Esophagus (tissue), 2 donors: ENCODE data around the gene PDE11A. TPM values are rescaled to one million over a fixed set of nuclear protein-coding genes. Genes with fewer than 3 reads are reported as not detected.

Source experiments
- H3K27ac ChIP-seq, 2 donors: one replicate each; pipeline ENCODE4 v1.5.1; 2013; ENCODE audit warnings: low read depth in 2 of 2, mild to moderate bottlenecking in 2 of 2, inconsistent platforms in 1 of 2, low read length in 1 of 2, moderate library complexity in 1 of 2
- H3K27me3 ChIP-seq, 2 donors: one replicate each; pipeline ENCODE4 v1.6.1; 2013; ENCODE audit warnings: low read length in 2 of 2, control low read depth in 1 of 2, mild to moderate bottlenecking in 1 of 2; ENCODE audit not compliant: insufficient read depth in 2 of 2, control insufficient read depth in 1 of 2
- H3K36me3 ChIP-seq, 2 donors: one replicate each; pipeline ENCODE4 v1.6.1; 2013; ENCODE audit warnings: low read length in 1 of 2; ENCODE audit not compliant: control insufficient read depth in 2 of 2, insufficient read depth in 2 of 2
- H3K4me1 ChIP-seq, 2 donors: one replicate each; pipeline ENCODE4 v1.6.1; 2013; ENCODE audit warnings: low read length in 1 of 2; ENCODE audit not compliant: control insufficient read depth in 2 of 2, insufficient read depth in 2 of 2
- H3K4me3 ChIP-seq, 2 donors: one replicate each; pipeline ENCODE4 v1.5.1; 2013; ENCODE audit warnings: low read length in 2 of 2, mild to moderate bottlenecking in 2 of 2, low read depth in 1 of 2, moderate library complexity in 1 of 2
- H3K9me3 ChIP-seq, 2 donors: one replicate each; pipeline ENCODE4 v1.6.1; 2013; ENCODE audit warnings: mild to moderate bottlenecking in 2 of 2, low read depth in 1 of 2, low read length in 1 of 2, moderate library complexity in 1 of 2; ENCODE audit not compliant: control insufficient read depth in 2 of 2, insufficient read depth in 1 of 2
- WGBS, 2 donors: extraction: QIAGEN DNeasy Blood & Tissue Kit; methylation state at CpG; one replicate each; pipeline ENCODE4 v1.1.7; 2013; 5-methylcytosine and 5-hydroxymethylcytosine counted together
- polyA plus RNA-seq, 2 donors: library from polyadenylated mRNA; stranded (reverse); fragments of 200-250 nt; gene quantifications; one replicate each; pipeline ENCODE4 v1.2.3, GENCODE V29; 2013
- donor health status: healthy with polysubstance abuse.
- donor health status: Bipolar disorder and iron deficiency.

PDE11A gene
- polyA plus RNA-seq, 2 donors = not detected

DNA sequence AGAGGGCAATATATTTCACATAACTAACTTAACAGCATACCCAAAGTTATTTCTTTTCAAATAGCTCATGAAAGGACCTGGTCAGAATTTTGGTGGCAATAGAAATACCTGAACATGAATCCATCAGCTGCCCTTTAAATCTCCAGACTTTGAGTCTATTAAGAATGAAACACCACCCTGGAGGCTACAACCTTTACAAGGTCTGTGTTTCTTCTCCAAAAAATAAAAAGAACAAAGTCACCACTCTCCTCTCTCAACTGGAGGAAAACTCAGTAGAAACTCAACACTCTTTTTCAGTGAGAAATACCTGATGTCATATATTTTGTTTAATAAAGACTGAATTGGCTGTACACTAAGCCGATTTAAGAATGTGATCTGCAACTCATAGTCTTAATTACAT, 475.7 kb downstream of the PDE11A start:
- H3K9me3 ChIP-seq = no peaks in the 10 kb centered on the region
- H3K4me1 ChIP-seq = no peaks in the 10 kb centered on the region
- H3K36me3 ChIP-seq = no peaks in the 10 kb centered on the region
- no peak overlapping the region for H3K27ac ChIP-seq
- no peaks in the 10 kb centered on the region for H3K27me3 ChIP-seq
- H3K4me3 ChIP-seq = no peak overlapping the region
- 82 to 89% methylated on average over 1 of the region's 1 CpG for WGBS, 2 donors

DNA sequence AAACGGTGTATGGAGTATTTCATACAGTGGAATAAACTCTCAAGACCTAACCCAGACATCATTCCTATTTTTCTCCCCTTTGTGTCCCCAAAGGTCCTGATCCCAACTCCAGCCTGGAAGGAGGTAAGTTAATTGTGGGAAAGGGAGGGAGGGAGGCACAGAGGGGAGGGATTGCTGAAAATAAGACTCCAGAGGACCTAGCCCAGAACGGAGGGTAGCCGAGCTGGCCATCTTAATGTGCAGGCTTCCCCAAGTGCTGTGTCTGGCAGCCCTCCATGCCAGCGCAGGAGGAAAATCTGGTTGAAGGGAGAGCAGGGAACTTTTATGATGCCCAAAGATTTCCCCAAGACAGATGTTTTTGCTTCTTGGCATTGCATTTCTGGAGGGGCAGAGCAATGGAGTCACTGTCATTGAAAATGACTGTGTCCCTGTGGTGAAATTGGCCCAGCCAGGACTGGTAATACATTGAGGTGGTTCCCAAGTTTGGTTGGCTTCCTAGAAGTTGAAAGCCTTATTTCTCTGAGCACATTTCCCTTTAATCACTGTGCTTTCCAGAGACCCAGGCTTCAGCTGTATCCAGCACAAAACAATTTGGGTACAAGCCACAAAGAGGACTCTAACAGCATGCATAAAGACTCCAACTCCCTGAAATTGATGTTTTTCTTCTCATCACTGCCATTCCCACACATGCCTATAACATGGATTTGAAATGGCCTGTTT, 477.3 kb downstream of the PDE11A start:
- H3K4me1 ChIP-seq = no peaks in the 10 kb centered on the region
- no peaks in the 10 kb centered on the region for H3K36me3 ChIP-seq
- 94 to 95% methylated on average over 4 of the region's 4 CpGs for WGBS, 2 donors
- H3K9me3 ChIP-seq = no peaks in the 10 kb centered on the region
- no peaks in the 10 kb centered on the region for H3K27me3 ChIP-seq
- H3K4me3 ChIP-seq = no peak overlapping the region
- H3K27ac ChIP-seq = no peak overlapping the region

DNA sequence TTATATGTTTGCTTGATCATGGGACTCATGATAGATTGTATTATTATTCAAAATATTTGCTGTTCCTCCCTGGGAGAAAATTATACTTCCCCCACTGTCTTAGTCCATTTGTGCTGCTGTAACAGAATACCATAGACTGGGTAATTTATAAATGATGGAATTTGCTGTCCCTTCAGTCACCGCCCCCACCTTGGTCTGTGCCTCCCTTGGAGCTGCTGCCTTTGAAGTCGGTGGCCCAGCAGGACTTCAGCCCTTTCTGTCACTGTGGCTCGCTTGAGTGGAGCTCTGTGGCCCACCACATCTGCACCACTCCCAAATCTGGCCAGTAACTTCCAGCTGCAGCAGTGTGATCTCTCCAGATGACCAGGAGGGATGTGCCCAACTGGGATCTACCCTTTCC, 479.2 kb downstream of the PDE11A start:
- peaks cover 0 to 2% of the 10 kb centered on the region in 2 donors for H3K4me1 ChIP-seq
- WGBS, 2 donors = 89 to 91% methylated on average over 3 of the region's 3 CpGs
- no peaks in the 10 kb centered on the region for H3K36me3 ChIP-seq
- no peaks in the 10 kb centered on the region for H3K9me3 ChIP-seq
- H3K27ac ChIP-seq = no peak overlapping the region
- no peak overlapping the region for H3K4me3 ChIP-seq
- H3K27me3 ChIP-seq = no peaks in the 10 kb centered on the region

DNA sequence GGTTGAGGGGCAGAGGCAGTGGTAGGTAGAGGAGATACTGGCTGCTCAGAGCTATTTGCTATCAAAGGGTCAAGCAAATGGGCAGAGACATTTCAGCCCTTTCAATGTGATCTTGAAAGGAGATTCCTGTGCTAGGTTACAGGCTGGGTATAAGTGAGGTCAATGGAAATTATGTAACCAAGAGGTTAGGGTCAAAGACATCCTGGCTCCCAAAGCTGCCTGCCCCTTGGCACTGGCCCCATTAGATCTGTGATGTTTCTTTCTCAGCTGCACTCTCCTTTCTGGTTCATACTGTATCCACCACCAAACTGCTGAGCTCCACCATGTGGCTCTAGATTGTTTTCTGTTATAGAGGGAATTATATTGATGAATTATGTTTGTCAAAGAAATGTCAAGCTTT, 479.6 kb downstream of the PDE11A start:
- H3K36me3 ChIP-seq = no peaks in the 10 kb centered on the region
- H3K4me3 ChIP-seq = no peak overlapping the region
- peaks cover 0 to 2% of the 10 kb centered on the region in 2 donors for H3K4me1 ChIP-seq
- H3K27ac ChIP-seq = no peak overlapping the region
- no peaks in the 10 kb centered on the region for H3K27me3 ChIP-seq
- no peaks in the 10 kb centered on the region for H3K9me3 ChIP-seq

DNA sequence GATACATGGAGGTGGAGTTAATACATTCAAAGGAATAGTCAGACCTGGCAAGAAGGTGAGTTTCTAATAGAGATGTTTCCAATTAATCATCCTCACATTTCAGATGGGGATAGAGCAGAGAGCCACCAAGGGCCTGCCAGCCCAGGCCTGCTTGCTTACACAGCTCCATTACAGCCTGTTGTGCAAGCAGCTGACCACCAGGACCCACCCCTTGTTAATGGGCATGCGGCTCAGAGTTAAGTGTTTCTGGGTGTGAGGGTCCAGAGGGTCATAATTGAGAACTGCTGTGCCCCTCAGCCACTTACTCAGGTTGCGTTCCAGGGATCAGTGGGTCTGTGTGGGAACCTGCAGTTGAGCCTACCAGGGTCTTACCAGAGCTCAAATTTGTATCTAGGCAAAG, 480.2 kb downstream of the PDE11A start:
- H3K27me3 ChIP-seq = no peaks in the 10 kb centered on the region
- H3K9me3 ChIP-seq = no peaks in the 10 kb centered on the region
- no peaks in the 10 kb centered on the region for H3K36me3 ChIP-seq
- WGBS, 2 donors = 87 to 95% methylated on average over 2 of the region's 2 CpGs
- peaks cover 0 to 2% of the 10 kb centered on the region in 2 donors for H3K4me1 ChIP-seq
- H3K27ac ChIP-seq = no peak overlapping the region
- no peak overlapping the region for H3K4me3 ChIP-seq

DNA sequence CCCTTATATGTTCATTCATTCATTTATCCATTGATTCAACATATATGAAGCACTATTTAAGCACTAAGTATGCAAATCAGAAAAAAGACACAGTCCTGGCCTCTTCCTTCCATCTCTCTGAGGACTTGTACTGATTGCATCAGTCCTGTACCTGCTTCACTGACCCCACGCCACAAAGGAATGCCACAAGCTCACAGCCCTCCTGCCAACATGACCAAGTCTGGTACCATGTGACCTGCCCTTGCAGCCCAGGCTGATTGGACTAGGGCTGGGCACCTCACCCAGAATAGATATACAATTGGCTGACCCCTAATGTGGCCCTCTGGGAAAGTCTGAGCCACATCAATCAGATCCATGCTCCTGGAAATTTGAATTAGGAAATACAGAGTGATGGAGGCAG, 483.4 kb downstream of the PDE11A start:
- no peaks in the 10 kb centered on the region for H3K9me3 ChIP-seq
- H3K36me3 ChIP-seq = no peaks in the 10 kb centered on the region
- H3K27ac ChIP-seq = no peak overlapping the region
- H3K4me3 ChIP-seq = no peak overlapping the region
- H3K4me1 ChIP-seq = peaks cover 2 to 3% of the 10 kb centered on the region in 2 donors
- 85 to 91% methylated on average over 1 of the region's 1 CpG for WGBS, 2 donors
- H3K27me3 ChIP-seq = no peaks in the 10 kb centered on the region

DNA sequence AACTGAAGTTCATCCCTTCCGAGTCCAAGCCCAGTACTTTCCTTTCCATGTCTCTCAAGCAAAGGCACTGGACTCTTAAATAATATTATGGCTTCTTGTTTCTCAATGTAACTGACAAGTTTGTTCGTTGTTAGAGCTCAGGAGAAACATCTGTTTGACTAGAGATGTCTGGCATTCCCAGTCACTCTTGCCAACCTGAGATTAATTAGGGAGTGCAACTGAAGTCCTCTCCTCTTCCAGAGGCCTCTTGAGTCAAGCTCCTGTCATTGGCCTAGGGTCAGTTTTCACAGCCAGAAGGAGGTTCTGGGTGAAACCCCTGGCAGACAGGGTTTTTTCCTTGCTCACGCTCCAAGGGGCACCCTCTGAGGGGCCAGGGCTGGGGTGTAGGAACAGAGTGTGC, 483.9 kb downstream of the PDE11A start:
- WGBS, 2 donors = 70 to 73% methylated on average over 3 of the region's 3 CpGs
- Histone ChIP-seq H3K9me3 (no peaks in the 10 kb centered on the region), H3K27ac (no peak overlapping the region), H3K4me1 (peaks cover 2 to 3% of the 10 kb centered on the region in 2 donors), H3K36me3 (no peaks in the 10 kb centered on the region), H3K27me3 (no peaks in the 10 kb centered on the region), H3K4me3 (no peak overlapping the region)

DNA sequence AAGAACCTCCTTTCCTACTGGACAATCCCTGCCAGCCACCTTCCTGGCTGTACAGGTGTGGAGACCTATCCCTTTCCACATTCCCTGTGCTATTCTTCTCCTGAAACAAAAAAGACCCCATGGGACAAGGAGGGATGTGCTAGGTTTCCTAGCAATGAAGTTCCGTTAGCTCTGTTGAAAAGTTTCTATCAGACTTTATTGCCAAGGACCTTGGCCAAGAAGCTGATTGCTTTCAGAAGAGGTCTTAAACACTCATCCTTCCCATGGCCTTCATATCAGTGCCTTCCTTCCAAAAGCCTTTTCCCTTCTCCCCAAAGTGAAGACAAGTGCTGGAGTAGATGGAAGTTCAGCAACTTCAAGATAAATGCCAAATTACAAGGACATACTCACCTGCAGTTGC, 485.2 kb downstream of the PDE11A start:
- 83 to 84% methylated on average over 1 of the region's 1 CpG for WGBS, 2 donors
- Histone ChIP-seq H3K4me3 (no peak overlapping the region), H3K36me3 (no peaks in the 10 kb centered on the region), H3K4me1 (peaks cover 2 to 3% of the 10 kb centered on the region in 2 donors), H3K9me3 (no peaks in the 10 kb centered on the region), H3K27me3 (no peaks in the 10 kb centered on the region), H3K27ac (no peak overlapping the region)

DNA sequence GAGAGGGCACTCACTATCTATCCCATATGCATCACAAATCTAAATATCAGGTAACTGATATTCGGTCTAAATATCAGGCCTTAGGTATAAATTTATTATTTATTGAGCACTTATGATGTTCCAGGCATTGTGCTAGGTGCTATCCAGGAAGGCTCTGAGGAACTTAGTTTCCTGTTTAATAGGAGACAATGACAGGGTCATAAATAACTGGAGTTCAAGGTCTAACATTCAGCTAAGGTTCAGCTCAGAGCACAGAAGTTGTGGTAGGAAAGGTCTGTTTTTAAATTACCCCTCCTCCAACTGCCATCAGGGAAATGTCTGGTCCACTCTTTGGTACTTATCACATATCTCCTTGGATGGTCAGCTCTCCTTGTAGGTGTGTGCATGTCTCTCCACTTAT, 486.4 kb downstream of the PDE11A start:
- no peak overlapping the region for H3K27ac ChIP-seq
- H3K36me3 ChIP-seq = no peaks in the 10 kb centered on the region
- no peaks in the 10 kb centered on the region for H3K27me3 ChIP-seq
- H3K4me1 ChIP-seq = peaks cover 2 to 3% of the 10 kb centered on the region in 2 donors
- no peaks in the 10 kb centered on the region for H3K9me3 ChIP-seq
- 59 to 73% methylated on average over 1 of the region's 1 CpG for WGBS, 2 donors
- H3K4me3 ChIP-seq = no peak overlapping the region

DNA sequence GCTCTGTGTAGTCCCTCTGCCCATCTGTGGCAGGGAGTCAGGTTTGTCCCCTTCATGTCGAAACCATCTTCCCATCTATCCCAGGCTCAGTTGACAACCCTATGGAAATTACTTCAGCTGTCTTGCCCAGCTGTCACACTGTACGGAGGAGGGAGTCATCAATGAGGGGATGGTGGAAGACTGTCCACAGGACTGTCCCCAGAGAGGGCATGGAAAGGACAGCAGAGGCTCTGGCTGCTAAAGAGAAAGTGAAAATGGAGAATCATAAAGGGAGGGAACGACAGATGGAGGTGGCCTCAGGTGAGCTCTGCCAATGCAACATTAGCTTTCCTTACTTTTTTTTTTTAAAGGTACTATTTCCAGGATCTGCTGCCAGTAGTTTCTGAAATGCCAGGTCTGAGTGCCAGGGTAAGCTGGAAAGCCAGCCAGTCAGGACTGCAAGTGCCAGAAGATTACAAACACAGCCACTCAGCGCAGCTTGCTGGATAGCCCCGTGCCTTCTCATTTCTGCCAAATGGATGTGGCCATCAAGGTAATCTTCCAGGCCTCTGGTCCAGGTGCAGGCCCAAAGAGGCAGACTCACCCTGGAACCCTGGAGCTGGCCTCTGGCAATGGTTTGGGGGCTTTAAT, 487.2 kb downstream of the PDE11A start:
- H3K4me3 ChIP-seq = no peak overlapping the region
- no peak overlapping the region for H3K27ac ChIP-seq
- H3K36me3 ChIP-seq = no peaks in the 10 kb centered on the region
- H3K4me1 ChIP-seq = peaks cover 2 to 3% of the 10 kb centered on the region in 2 donors
- 60 to 64% methylated on average over 5 of the region's 5 CpGs for WGBS, 2 donors
- H3K27me3 ChIP-seq = no peaks in the 10 kb centered on the region
- H3K9me3 ChIP-seq = no peaks in the 10 kb centered on the region
